GM21717 (cell line): Measurements from ENCODE around the gene TSPYL2.

Experiments used
- ATAC-seq: cut with Tn5 transposase; IDR thresholded peaks from one replicate; pipeline ENCODE4 v1.9.1; 2021; ENCODE audit warnings: mild to moderate bottlenecking, moderate library complexity; ENCODE audit not compliant: unreplicated experiment

TSPYL2 gene

DNA sequence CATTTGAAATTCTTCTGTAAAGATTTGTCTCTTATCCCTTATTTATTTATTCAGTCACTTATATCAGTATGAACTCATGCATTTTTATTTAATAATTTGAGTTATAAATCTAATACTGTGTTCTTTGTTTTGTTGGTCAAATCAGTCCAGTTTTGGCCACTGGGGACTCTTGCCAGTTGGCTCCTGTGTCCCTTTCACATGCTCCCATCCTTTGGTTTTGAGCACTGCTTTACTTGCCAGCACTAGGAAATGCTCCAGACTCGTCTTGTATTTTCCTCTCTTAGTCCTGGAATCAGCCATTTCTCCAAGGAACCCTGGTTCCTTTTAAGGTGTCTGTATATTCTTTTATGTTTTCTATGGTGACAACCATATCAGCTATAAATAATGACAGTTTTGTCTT, 39.8 kb downstream of the TSPYL2 start:
- no peak for ATAC-seq

DNA sequence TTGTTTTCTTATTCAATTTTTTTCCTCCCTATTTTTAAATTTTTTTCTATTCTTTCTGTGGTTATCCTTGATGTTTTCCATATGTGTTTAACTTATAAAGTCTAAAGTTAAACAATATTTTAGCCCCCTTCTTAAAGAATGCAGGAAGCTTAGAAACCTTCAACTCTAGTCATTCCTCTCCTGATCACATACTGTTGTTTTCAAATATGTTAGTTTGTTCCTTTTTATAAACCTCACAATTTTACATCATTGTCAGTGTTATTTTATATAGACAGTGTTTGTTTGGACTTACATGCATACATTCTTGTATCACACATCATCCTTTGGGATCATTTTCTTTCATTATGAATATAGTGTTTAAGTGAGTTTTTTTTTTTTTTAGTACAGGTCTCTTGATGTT, 43.3 kb downstream of the TSPYL2 start:
- ATAC-seq: no peak

DNA sequence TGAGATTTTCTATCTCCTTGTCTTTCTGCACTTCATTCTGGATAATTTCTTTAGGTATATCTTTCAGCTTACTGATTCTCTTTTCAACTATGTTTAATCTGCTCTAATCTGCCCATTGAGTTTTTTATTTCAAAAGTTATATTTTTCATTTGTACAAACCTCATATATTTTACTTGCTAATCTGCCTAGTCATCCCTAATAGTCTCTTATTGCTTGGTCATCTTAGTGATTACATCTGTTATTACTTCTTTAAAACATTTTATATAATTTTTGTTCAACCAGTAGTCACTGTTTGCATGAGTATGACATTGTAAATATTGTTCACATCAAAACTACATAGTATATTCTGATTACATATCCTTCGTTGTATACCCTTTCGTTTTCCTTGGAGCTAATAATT, 44.2 kb downstream of the TSPYL2 start:
- no peak for ATAC-seq

DNA sequence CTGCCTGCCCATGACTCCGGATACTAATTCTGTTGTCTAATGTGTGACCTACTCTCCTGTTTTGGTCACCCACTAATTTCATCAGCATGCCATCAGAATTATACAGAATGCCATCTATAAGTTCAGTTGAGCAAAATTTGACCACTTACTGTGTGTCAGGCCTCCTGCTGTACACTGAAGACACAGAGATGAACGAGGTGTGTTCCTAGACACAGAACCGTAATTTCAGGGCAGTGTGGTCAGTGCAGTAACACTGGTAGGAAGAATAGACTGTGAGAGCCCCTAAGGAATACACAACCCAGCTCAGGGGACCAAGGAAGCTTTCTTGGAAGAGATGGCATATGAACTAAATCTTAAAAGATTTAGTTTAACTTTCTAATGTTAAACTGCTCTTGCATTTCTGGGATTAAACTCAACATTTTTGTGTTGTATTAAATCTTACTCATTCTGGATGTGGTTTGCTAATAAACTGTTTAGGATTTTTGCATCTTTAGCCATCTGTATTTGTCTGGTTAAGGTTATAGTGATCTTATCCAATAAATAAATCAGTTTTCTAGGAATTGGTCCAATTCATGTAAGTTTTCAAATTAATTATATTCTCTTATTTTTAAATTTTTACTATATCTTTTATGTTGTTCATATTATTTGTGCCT, 46.1 kb downstream of the TSPYL2 start:
- ATAC-seq: no peak

DNA sequence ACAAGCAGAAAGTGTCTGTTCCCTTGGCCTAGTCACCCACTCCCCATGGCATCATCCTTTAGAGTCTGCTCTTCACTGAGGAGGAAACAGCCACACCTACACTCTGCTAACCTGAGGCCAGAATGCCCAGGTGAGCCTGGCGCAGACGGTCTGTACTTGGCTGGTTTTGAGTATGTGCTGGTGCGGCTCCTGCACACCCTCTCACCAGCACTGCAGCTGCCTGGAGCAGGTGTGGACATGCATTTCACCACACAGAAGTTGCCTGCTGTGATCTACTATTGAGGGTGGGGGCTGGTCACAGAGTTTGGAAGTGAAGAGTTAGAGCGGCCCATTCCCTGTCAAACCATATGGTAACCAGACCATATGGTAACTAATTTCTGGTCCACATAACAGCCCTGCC, 51.2 kb downstream of the TSPYL2 start:
- ATAC-seq: no peak

DNA sequence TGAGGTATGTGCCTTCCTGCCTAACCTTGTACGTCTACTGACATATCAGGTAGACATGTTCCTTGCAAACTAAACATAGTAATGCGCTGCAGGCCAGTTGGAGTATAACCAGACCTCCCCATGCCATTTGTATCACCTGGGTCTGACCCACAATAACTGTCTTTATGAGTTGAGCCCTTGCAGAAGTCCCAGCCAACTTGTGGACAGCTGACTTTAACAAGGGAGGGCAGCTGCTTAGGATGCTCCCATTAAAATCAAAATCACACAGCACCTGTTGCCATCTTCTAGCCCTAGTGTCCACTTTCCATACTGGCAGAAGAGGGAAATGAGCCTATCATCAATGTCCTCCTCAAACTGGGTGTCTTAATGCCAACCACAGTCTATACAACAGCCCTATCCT, 53.4 kb downstream of the TSPYL2 start:
- ATAC-seq: no peak
